ENCODE data around the gene CTSA. TPM values are rescaled to one million over a fixed set of nuclear protein-coding genes. Genes with fewer than 3 reads are reported as not detected.

Gene CTSA
- total and polyA plus RNA-seq, 9 of the 15 experiments (the other 6 are each of a cell fraction or from before 2014, with no cell fraction given) = 8.8 to 61.7 (median 28.3) TPM

DNA sequence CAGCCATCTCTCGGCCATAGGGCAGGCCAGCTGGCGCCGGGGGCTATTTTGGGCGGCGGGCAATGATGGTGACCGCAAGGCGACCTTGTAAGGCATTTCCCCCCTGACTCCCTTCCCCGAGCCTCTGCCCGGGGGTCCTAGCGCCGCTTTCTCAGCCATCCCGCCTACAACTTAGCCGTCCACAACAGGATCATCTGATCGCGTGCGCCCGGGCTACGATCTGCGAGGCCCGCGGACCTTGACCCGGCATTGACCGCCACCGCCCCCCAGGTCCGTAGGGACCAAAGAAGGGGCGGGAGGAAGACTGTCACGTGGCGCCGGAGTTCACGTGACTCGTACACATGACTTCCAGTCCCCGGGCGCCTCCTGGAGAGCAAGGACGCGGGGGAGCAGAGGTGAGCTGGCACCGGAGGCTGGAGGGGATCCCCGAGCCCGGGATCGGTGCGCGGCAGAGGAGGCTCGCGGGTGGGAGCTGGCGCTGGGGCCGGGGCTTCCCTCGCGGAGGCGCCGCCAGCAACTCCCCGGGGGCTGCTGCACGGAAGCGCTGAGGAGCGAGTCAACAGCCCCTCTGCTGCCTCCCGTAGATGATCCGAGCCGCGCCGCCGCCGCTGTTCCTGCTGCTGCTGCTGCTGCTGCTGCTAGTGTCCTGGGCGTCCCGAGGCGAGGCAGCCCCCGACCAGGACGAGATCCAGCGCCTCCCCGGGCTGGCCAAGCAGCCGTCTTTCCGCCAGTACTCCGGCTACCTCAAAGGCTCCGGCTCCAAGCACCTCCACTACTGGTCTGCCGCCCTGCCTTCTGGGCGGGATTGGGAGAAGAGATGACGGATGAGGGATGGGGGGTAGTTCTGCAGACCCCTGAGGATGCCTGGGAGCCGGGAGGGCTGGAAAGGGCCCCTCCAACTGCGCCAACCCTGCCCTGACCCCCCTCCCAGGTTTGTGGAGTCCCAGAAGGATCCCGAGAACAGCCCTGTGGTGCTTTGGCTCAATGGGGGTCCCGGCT is at the start of gene CTSA, which contains the start of gene NEURL2 (continued):
- TF ChIP-seq SAP30 (IDR thresholded peaks at IDR 0.05; ENCODE audit: borderline replicate concordance, insufficient read depth, low read depth, low read length, poor library complexity, severe bottlenecking) (peak; percentile 98), CCNT2 (IDR thresholded peaks at IDR 0.05; ENCODE audit: borderline replicate concordance, extremely low read depth, insufficient read length, low read depth, low read length) (peak; percentile 54), CBFA2T3 (IDR thresholded peaks at IDR 0.05) (0 out of 2 replicates have a peak, but pooled peaks have one; percentile 18), ARID4B (CRISPR knock-in tag; IDR thresholded peaks at IDR 0.05) (peak; percentile 99), SIN3A (IDR thresholded peaks at IDR 0.05; ENCODE audit: borderline replicate concordance in 2 of 2, control insufficient read depth in 1 of 2, low read depth in 2 of 2, low read length in 2 of 2) (peak; percentile 98 to 100), CBFB (CRISPR knock-in tag; IDR thresholded peaks at IDR 0.05) (peak; percentile 79), VEZF1 (CRISPR knock-in tag; IDR thresholded peaks at IDR 0.05) (peak; percentile 90), LCOR (CRISPR knock-in tag; IDR thresholded peaks at IDR 0.05) (no peak), POLR2G (IDR thresholded peaks at IDR 0.05; ENCODE audit: low read depth, low read length) (peak; percentile 94), EP400 (IDR thresholded peaks at IDR 0.05) (peak; percentile 92), ZZZ3 (IDR thresholded peaks at IDR 0.05) (peak; percentile 49; the same call in 1 of the 2 replicates), ETV5 (CRISPR knock-in tag; IDR thresholded peaks at IDR 0.05; ENCODE audit: low read depth) (peak; percentile 48; the same call in 1 of the 2 replicates), SIN3B (IDR thresholded peaks at IDR 0.05; ENCODE audit: low read depth) (peak; percentile 99), ZNF583 (CRISPR knock-in tag; IDR thresholded peaks at IDR 0.05) (no peak), RBM25 (IDR thresholded peaks at IDR 0.05; ENCODE audit: low read depth, low read length, severe bottlenecking) (no peak), CC2D1A (IDR thresholded peaks at IDR 0.05) (0 out of 2 replicates have a peak, but pooled peaks have one; percentile 22), ATF1 (CRISPR knock-in tag; IDR thresholded peaks at IDR 0.05) (no peak), ATF1 (tag; IDR thresholded peaks at IDR 0.05) (peak; percentile 56), CBX3 (IDR thresholded peaks at IDR 0.05; ENCODE audit: borderline replicate concordance in 1 of 2, low read length in 2 of 2) (peak in 1 of 2 experiments; percentile 16; a peak in 1 of 3 replicates)
- TF ChIP-seq, protein P1, sequence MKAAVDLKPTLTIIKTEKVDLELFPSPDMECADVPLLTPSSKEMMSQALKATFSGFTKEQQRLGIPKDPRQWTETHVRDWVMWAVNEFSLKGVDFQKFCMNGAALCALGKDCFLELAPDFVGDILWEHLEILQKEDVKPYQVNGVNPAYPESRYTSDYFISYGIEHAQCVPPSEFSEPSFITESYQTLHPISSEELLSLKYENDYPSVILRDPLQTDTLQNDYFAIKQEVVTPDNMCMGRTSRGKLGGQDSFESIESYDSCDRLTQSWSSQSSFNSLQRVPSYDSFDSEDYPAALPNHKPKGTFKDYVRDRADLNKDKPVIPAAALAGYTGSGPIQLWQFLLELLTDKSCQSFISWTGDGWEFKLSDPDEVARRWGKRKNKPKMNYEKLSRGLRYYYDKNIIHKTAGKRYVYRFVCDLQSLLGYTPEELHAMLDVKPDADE (conservative IDR thresholded peaks at IDR 0.05; ENCODE audit: control insufficient read depth, low read depth, low read length) = peak; percentile 92

Measured in K562 (cell line).